HEK293T (cell line): Measurements from ENCODE around the gene PPM1H.

ENCODE experiments used
- HDGF ChIP-seq: fragments of 450-650 bp; IDR thresholded peaks from 2 replicates; pipeline ENCODE4 v1.6.1; 2017; ENCODE audit warnings: antibody characterized with exemption, borderline replicate concordance
- SUZ12 ChIP-seq: fragments of 450-650 bp; IDR thresholded peaks from 2 replicates; pipeline ENCODE4 v1.6.1; 2016; ENCODE audit warnings: mild to moderate bottlenecking
- ZNF384 ChIP-seq: fragments of 450-650 bp; IDR thresholded peaks from 2 replicates; pipeline ENCODE4 v1.6.1; 2016
- TF ChIP-seq, protein P1 (sequence below): fragments of 450-650 bp; IDR thresholded peaks from 2 replicates; pipeline ENCODE4 v1.6.1; 2016

DNA sequence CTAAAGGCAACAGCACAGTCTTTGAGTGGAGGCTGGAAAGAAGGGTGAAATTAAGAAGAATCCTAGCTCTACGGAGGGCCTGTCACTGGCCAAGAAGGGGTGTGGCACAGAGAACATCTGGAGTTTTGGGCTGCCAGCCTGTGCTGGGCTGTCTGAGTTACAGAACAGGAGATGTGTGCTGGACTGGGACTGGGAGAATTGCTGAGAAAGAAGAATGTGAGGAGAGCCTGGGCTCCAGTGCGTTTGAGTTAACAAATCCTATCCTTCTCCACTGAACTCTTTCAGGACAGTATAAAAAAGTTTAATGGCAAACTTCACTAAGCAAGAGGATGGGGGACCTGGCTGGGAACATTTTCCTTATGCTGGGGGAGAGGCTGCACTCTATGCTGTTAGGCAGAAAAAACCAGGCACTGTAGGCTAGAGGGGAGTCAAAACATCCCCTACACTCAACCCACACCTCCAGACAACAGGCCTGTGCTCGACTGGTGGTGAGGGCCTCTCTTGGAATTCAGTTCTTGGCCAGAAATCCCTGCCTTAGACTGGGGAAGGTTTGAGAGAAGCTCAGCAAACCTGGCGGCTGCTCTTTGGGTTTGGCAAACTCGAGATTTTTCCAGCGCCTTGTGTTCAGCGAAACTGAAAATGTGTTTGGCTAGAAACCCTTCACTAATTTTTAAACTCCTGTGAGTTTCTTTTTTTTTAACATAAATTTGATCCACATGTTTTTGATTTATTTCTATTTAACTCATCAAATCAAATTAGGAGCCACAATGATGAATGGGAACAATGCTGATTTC, 251.0 kb downstream of the PPM1H start:
- TF ChIP-seq HDGF = no peak
- no peak for TF ChIP-seq SUZ12
- no peak for TF ChIP-seq ZNF384
- TF ChIP-seq, protein P1, sequence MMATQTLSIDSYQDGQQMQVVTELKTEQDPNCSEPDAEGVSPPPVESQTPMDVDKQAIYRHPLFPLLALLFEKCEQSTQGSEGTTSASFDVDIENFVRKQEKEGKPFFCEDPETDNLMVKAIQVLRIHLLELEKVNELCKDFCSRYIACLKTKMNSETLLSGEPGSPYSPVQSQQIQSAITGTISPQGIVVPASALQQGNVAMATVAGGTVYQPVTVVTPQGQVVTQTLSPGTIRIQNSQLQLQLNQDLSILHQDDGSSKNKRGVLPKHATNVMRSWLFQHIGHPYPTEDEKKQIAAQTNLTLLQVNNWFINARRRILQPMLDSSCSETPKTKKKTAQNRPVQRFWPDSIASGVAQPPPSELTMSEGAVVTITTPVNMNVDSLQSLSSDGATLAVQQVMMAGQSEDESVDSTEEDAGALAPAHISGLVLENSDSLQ = no peak
